Measurements from ENCODE around the gene UQCRHL.

UQCRHL gene

GRCh38 chr1:15796086-15796462 is 11.4 kb downstream of the UQCRHL start:
- TF ChIP-seq ZNF274 (IDR thresholded peaks at IDR 0.05; ENCODE audit: low read depth, low read length), result no peak
- no peak overlapping the region for H3K4me3 ChIP-seq (ENCODE audit: low read length)

GRCh38 chr1:15788624-15789301 is 18.7 kb downstream of the UQCRHL start:
- TF ChIP-seq ZNF274 (IDR thresholded peaks at IDR 0.05; ENCODE audit: low read depth, low read length), result no peak

GRCh38 chr1:15786581-15786980 is 20.9 kb downstream of the UQCRHL start:
- TF ChIP-seq ZNF274 (IDR thresholded peaks at IDR 0.05; ENCODE audit: low read depth, low read length), result no peak
- no peak overlapping the region for H3K4me3 ChIP-seq (ENCODE audit: low read length)

More at GRCh38 chr1:15788624-15789301, 18.7 kb downstream of the UQCRHL start:
- H3K4me3 ChIP-seq (ENCODE audit: low read length), result no peak overlapping the region

- no peak for TF ChIP-seq ZNF274 (IDR thresholded peaks at IDR 0.05; ENCODE audit: low read depth, low read length)
- no peak overlapping the region for H3K4me3 ChIP-seq (ENCODE audit: low read length)
Observed at GRCh38 chr1:15785683-15786082, 21.8 kb downstream of the UQCRHL start.

GRCh38 chr1:15777909-15778707 is 29.3 kb downstream of the UQCRHL start:
- no peak for TF ChIP-seq ZNF274 (IDR thresholded peaks at IDR 0.05; ENCODE audit: low read depth, low read length)
- no peak overlapping the region for H3K4me3 ChIP-seq (ENCODE audit: low read length)

GRCh38 chr1:15775706-15776105 is 31.7 kb downstream of the UQCRHL start:
- TF ChIP-seq ZNF274 (IDR thresholded peaks at IDR 0.05; ENCODE audit: low read depth, low read length), result no peak
- H3K4me3 ChIP-seq (ENCODE audit: low read length), result no peak overlapping the region

- TF ChIP-seq ZNF274 (IDR thresholded peaks at IDR 0.05; ENCODE audit: low read depth, low read length), result no peak
- H3K4me3 ChIP-seq (ENCODE audit: low read length), result no peak overlapping the region
Observed at GRCh38 chr1:15771836-15772515, 35.5 kb downstream of the UQCRHL start.

- no peak for TF ChIP-seq ZNF274 (IDR thresholded peaks at IDR 0.05; ENCODE audit: low read depth, low read length)
- no peak overlapping the region for H3K4me3 ChIP-seq (ENCODE audit: low read length)
Observed at GRCh38 chr1:15770313-15770962, 37.0 kb downstream of the UQCRHL start.

- H3K4me3 ChIP-seq (ENCODE audit: low read length), result no peak overlapping the region
- TF ChIP-seq ZNF274 (IDR thresholded peaks at IDR 0.05; ENCODE audit: low read depth, low read length), result no peak
Observed at GRCh38 chr1:15768388-15768787, 39.1 kb downstream of the UQCRHL start.

- H3K4me3 ChIP-seq (ENCODE audit: low read length), result no peak overlapping the region
- TF ChIP-seq ZNF274 (IDR thresholded peaks at IDR 0.05; ENCODE audit: low read depth, low read length), result no peak
Observed at GRCh38 chr1:15767941-15768340, 39.5 kb downstream of the UQCRHL start.

- TF ChIP-seq ZNF274 (IDR thresholded peaks at IDR 0.05; ENCODE audit: low read depth, low read length), result no peak
- H3K4me3 ChIP-seq (ENCODE audit: low read length), result no peak overlapping the region
Observed at GRCh38 chr1:15765495-15766194, 41.8 kb downstream of the UQCRHL start.

GRCh38 chr1:15764890-15765289 is 42.6 kb downstream of the UQCRHL start:
- TF ChIP-seq ZNF274 (IDR thresholded peaks at IDR 0.05; ENCODE audit: low read depth, low read length), result no peak
- H3K4me3 ChIP-seq (ENCODE audit: low read length), result no peak overlapping the region

- H3K4me3 ChIP-seq (ENCODE audit: low read length), result no peak overlapping the region
- no peak for TF ChIP-seq ZNF274 (IDR thresholded peaks at IDR 0.05; ENCODE audit: low read depth, low read length)
Observed at GRCh38 chr1:15764269-15764764, 43.1 kb downstream of the UQCRHL start.

Measured in GM08714 (cell line).